Superior temporal gyrus (tissue), 1 donor: ENCODE measurements around the gene ENTPD2.
A peak's percentile ranks its signal among the peaks of the same experiment; 100 is the strongest.

Experiments used
- DNase-seq: peaks from one replicate; pipeline ENCODE4 v3.0.0-alpha.2; 2016; ENCODE audit errors: extremely low spot score

ENTPD2 gene

GRCh38 chr9:137030006-137030405 is 23.9 kb downstream of the ENTPD2 start:
- DNase-seq: no peak

- peak; percentile 85 for DNase-seq
These were observed 24.6 kb downstream of the ENTPD2 start for GRCh38 chr9:137029058-137029936.

DNA sequence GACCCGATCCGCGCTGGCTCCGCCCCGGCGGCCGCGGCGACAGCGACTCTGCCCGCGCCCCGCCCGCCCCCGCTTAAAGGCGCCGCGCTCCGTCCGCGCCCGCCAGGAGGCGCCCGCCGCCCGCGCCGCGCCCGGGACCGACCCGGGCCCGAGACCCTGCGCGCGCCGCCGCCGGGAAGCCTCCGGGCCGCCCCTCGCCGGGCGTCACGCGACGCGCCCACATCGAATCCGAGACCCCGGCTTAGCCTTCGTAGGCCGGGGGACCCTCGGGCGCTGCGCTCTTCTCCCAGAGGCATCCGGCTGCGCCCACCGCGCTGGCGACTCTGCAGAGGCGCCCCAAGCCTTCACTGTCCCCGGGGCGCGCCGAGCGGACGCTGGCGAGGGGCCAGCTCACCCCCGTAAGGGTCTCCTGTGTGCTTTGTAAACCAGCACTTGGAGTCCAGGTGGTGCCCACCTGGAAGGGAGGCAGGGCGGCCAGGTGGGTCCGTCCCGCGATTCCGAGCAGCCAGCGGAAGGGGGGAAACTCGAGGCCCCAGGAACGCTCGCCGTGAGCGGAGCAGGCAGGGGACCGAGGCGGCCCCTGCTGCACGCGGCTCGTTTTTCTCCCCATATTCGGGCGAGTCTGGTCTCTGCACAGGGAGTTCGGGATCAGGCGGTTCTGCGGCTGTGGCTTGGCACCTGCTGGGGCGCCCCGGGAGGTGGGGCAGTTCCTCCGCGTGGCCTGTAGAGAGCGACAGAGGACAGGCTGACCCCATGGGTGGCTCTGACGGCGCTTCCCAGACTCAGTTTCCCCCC is 25.4 kb downstream of the ENTPD2 start:
- DNase-seq: peak; percentile 74

GRCh38 chr9:137027369-137028262 is 26.2 kb downstream of the ENTPD2 start, which contains the start of gene ABCA2:
Gene ABCA2 (minus strand): TSS chr9:137028237. CDS start chr9:137028140, 97 bp downstream.
- DNase-seq: no peak

GRCh38 chr9:137026828-137027227 is 27.0 kb downstream of the ENTPD2 start:
- DNase-seq: no peak

- DNase-seq: peak; percentile 27
These were observed 27.5 kb downstream of the ENTPD2 start for GRCh38 chr9:137026384-137026783.

GRCh38 chr9:137025517-137025966 is 28.3 kb downstream of the ENTPD2 start:
- DNase-seq: peak; percentile 96

- peak; percentile 54 for DNase-seq
These were observed 30.3 kb downstream of the ENTPD2 start for GRCh38 chr9:137023583-137023991.

DNA sequence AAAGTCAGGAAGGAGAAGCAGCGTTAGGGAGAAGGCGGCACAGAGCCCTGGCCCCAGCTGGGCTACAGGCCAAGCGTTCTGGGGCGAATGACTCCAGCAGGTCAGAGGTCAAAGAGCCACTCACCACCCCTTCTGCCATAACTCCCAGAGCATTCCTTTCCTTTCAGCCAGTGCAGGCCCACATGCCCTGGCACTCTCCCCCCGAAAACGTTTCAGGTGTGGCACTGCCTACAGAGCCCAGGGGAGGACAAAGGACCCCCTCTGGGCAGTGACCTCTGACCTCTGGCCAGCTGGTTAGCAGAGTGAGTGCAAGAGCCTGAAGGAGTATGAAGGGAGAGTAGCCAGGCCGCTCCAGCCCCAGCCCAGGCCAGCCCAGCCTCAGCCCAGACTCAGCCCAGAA is 30.7 kb downstream of the ENTPD2 start:
- DNase-seq: peak; percentile 31

DNA sequence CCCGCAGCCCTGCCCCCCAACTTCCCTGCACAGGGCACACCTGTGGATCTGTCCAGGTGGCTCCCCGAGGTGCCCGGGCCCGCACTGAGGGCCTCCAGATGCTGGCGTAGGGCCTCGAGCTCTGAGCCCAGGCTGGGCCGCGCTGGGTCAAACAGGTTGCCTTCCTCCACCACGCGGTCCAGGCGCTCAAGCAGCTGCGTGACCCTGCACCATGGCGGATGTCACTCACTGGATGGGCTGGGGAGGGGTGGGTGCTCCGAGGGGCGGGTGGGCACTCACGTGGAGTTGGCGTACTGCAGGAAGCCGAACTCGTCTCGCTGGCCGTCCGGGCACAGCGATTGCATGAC is 31.2 kb downstream of the ENTPD2 start:
- DNase-seq: no peak

- peak; percentile 88 for DNase-seq
These were observed 31.7 kb downstream of the ENTPD2 start for GRCh38 chr9:137021979-137022661.

GRCh38 chr9:137021568-137021978 is 32.3 kb downstream of the ENTPD2 start:
- no peak for DNase-seq

DNA sequence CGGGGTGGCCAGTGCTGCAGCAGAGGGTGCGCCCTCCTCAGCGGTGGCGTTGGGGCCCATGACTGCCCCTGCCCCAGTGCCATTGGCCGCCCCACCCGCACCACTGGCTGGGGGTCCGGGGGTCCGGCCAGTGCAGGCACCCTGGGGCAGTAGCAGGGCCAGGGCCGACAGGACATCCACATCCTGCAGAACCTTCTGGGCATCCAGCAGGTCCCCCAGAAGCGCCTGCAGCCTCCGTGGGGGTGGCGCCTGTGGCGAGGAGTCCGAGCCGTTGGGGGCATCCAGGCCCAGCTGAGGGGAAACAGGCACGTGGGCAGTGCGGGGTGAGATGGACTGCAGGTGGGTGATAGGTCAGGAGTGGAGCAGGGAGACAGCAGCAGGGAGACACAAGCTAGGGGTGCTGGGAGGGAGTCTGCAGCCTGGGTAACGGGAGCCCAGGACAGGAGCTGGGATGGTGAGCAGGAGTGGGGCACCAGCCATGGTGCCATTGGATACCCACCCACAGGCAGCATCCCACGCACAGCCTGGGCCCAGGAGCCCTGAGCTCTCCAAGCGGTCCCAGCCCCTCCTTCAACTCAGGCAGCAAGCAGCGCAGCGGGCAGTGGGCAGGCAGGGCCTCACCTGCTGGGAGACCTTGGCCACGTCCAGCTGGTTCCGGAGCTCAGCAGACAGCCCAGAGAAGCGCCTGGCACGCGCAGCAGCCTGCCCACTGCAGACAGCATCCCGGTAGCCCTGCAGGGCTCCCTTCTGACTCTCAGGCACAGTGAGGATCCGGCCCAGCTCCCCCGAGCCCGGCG is 32.9 kb downstream of the ENTPD2 start:
- DNase-seq: no peak

GRCh38 chr9:137019891-137020683 is 33.8 kb downstream of the ENTPD2 start:
- DNase-seq: no peak

DNA sequence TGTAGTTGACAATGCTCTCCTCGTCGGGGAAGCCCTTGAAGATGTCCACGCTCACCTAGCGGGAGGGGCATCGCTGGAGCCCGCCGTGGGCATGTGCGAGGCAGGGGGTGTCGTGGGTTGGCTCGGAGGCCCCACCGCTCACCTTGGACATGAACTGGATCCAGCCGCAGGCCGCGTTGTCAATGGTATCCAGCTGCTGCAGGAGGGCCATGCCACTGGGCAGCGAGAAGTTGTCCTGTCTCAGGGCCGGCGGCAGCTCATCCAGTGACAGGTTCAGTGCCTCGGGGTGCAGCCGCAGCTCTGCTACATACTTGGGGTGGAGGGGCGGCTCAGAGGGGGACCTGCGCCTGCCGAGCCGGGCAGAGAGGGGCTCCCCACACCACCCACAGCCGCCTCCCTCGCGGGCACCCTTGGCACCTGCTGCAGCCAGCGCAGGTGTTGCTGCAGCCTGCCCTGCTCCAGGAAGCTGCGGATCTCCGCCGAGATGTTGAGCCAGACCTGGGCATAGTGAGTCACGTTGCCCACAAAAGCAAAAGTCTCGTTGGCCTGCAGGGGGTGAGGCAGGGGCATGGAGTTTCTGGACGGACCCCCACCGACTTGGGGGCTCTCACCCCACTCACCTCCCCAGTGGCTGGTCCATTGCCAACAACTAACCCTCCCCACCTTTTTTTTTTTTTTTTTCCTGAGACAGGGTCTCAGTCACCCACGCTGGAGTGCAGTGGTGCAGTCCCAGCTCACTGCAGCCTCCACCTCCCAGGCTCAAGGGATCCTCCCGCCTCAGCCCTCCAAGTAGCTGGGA is 34.9 kb downstream of the ENTPD2 start:
- no peak for DNase-seq

GRCh38 chr9:137017791-137018497 is 35.9 kb downstream of the ENTPD2 start:
- DNase-seq: no peak

DNA sequence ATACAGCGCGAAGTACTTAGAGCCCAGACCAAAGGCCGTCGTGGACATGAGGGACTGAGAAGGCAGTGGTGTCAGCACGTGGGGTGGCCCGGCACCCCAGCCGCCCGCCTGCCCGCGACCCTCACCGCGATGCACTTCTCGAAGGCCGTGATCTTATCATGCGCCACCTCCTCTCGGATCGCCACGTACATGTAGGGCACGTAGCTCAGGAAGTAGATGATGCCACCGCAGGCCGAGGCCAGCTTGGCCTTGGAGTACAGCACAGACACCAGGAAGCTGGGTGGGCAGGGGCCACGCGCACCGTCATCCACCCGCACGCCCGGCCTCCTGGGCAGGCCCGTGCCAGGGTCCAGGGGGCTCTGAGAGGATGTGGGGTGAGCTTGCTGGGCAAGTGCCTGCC is 36.8 kb downstream of the ENTPD2 start:
- no peak for DNase-seq

GRCh38 chr9:137016436-137016835 is 37.4 kb downstream of the ENTPD2 start:
- DNase-seq: no peak
